Measurements from ENCODE around the gene MGAT4D. TPM values are rescaled to one million over a fixed set of nuclear protein-coding genes. Genes with fewer than 3 reads are reported as not detected.

Gene MGAT4D
- total RNA-seq, 1 donor from 2014 or later, result not detected

DNA sequence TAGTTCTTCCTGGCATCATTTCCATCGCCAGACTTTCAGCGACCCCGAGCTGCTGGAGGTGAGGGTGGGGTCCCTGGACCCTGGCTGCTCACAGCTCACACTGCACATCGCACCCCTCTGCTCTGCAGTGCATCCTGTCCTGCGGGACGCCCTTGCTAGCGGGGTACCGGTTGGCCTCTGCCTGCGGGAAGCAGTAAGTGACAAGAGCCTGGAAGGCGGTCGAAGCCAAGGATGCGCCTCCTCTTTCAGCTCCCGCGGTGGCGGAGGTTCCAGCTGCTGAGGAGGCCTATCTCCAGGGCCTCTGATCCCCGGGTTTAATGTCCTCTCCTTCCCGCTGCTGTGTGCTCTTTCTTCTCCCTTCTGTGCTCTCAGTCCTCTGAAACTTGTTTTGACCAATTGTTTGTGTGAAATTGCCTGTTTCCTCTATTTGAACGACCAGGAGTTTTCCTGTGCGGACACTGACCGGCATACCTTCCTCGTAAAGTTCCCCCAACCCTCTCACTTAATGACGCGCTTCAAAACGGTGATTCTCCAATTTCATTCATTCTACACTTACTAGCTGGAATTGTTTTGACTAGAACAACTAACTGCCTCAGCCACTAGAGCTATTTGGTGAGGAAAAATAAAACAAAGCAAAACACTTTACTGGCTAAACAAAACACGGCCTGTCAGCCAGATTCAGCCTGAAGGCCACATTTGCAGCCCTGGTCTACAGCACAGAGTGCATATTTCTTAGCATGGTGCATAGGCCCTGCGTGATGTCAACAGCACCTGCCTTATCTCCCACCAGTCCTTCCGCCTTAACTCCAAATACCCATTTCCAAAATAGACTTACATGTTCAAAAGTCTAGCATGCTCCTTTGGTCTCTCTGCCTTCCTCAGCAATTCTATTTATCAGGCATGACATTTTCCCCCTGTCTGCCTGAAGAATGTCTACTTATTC, 28.0 kb downstream of the MGAT4D start:
- Histone ChIP-seq H3K4me2 (ENCODE audit: low read length) (no peak overlapping the region), H3K27ac (ENCODE audit: low read depth, low read length) (no peak overlapping the region), H3K9me3 (ENCODE audit: insufficient read depth, low read depth, low read length) (no peaks in the 10 kb centered on the region), H3K79me2 (ENCODE audit: insufficient read depth, low read length) (no peaks in the 10 kb centered on the region), H3K4me1 (ENCODE audit: insufficient read depth, low read length) (no peaks in the 10 kb centered on the region), H3K27me3 (ENCODE audit: insufficient read depth, low read length) (peaks cover 6% of the 10 kb centered on the region), H3K36me3 (ENCODE audit: insufficient read depth, low read length) (no peaks in the 10 kb centered on the region), H4K20me1 (ENCODE audit: insufficient read depth, low read length) (no peaks in the 10 kb centered on the region), H3K9ac (ENCODE audit: low read length) (no peak overlapping the region), H2AFZ (ENCODE audit: low read depth, low read length) (no peak overlapping the region), H3K4me3 (ENCODE audit: insufficient read depth, low read depth, low read length) (no peak overlapping the region)
- H3K9me3 Mint-ChIP-seq (ENCODE audit: unreplicated experiment), result no peaks in the 10 kb centered on the region
- no peaks in the 10 kb centered on the region for H3K4me1 Mint-ChIP-seq (ENCODE audit: low read depth, unreplicated experiment)
- no peak overlapping the region for H3K4me3 Mint-ChIP-seq (ENCODE audit: unreplicated experiment)
- TF ChIP-seq, protein P1, sequence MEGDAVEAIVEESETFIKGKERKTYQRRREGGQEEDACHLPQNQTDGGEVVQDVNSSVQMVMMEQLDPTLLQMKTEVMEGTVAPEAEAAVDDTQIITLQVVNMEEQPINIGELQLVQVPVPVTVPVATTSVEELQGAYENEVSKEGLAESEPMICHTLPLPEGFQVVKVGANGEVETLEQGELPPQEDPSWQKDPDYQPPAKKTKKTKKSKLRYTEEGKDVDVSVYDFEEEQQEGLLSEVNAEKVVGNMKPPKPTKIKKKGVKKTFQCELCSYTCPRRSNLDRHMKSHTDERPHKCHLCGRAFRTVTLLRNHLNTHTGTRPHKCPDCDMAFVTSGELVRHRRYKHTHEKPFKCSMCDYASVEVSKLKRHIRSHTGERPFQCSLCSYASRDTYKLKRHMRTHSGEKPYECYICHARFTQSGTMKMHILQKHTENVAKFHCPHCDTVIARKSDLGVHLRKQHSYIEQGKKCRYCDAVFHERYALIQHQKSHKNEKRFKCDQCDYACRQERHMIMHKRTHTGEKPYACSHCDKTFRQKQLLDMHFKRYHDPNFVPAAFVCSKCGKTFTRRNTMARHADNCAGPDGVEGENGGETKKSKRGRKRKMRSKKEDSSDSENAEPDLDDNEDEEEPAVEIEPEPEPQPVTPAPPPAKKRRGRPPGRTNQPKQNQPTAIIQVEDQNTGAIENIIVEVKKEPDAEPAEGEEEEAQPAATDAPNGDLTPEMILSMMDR (IDR thresholded peaks at IDR 0.05; ENCODE audit: insufficient read depth, low read depth, low read length), result no peak
- TF ChIP-seq EZH2 (IDR thresholded peaks at IDR 0.05; ENCODE audit: insufficient read depth, low read length), result no peak
- no peak overlapping the region for H3K27ac Mint-ChIP-seq (ENCODE audit: unreplicated experiment)
- no peak for FAIRE-seq
- no peak for DNase-seq (ENCODE audit: low read depth)
- no peaks in the 10 kb centered on the region for H3K36me3 Mint-ChIP-seq (ENCODE audit: low read depth, unreplicated experiment)
- H3K27me3 Mint-ChIP-seq (ENCODE audit: low read depth, unreplicated experiment), result peaks cover 2% of the 10 kb centered on the region

DNA sequence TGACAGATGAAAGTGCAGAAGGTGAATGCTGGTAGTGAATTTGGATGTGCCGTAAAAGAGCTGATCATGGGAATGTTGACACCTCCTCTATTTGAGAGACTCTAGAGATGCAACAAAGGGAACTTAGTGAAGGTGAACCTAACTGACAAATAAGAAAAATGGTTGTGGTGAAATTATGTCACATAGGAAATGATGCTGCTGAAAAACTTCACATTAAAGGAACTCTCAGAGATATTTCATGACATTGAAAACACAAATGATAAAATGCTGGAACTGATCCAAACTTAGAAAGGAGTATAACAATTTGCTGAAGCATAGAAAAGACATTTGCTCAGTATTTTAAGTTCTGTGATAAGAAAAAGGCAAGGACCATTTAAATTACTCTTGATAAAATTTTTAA, 31.9 kb downstream of the MGAT4D start:
- no peak overlapping the region for H2AFZ ChIP-seq (ENCODE audit: low read depth, low read length)
- H3K9me3 Mint-ChIP-seq (ENCODE audit: unreplicated experiment), result no peaks in the 10 kb centered on the region
- no peaks in the 10 kb centered on the region for H3K4me1 Mint-ChIP-seq (ENCODE audit: low read depth, unreplicated experiment)
- no peak overlapping the region for H3K4me3 Mint-ChIP-seq (ENCODE audit: unreplicated experiment)
- no peaks in the 10 kb centered on the region for H4K20me1 ChIP-seq (ENCODE audit: insufficient read depth, low read length)
- TF ChIP-seq EZH2 (IDR thresholded peaks at IDR 0.05; ENCODE audit: insufficient read depth, low read length), result no peak
- TF ChIP-seq, protein P1 (IDR thresholded peaks at IDR 0.05; ENCODE audit: insufficient read depth, low read depth, low read length), result no peak
- DNase-seq (ENCODE audit: low read depth), result no peak
- no peak overlapping the region for H3K4me3 ChIP-seq (ENCODE audit: insufficient read depth, low read depth, low read length)
- H3K79me2 ChIP-seq (ENCODE audit: insufficient read depth, low read length), result no peaks in the 10 kb centered on the region
- H3K27ac Mint-ChIP-seq (ENCODE audit: unreplicated experiment), result no peak overlapping the region
- H3K27me3 Mint-ChIP-seq (ENCODE audit: low read depth, unreplicated experiment), result peaks cover 2% of the 10 kb centered on the region
- no peak overlapping the region for H3K27ac ChIP-seq (ENCODE audit: low read depth, low read length)
- no peaks in the 10 kb centered on the region for H3K36me3 Mint-ChIP-seq (ENCODE audit: low read depth, unreplicated experiment)
- H3K27me3 ChIP-seq (ENCODE audit: insufficient read depth, low read length), result peaks cover 6% of the 10 kb centered on the region
- no peaks in the 10 kb centered on the region for H3K4me1 ChIP-seq (ENCODE audit: insufficient read depth, low read length)
- H3K9me3 ChIP-seq (ENCODE audit: insufficient read depth, low read depth, low read length), result no peaks in the 10 kb centered on the region
- H3K36me3 ChIP-seq (ENCODE audit: insufficient read depth, low read length), result no peaks in the 10 kb centered on the region
- no peak for FAIRE-seq
- H3K9ac ChIP-seq (ENCODE audit: low read length), result no peak overlapping the region
- no peak overlapping the region for H3K4me2 ChIP-seq (ENCODE audit: low read length)

DNA sequence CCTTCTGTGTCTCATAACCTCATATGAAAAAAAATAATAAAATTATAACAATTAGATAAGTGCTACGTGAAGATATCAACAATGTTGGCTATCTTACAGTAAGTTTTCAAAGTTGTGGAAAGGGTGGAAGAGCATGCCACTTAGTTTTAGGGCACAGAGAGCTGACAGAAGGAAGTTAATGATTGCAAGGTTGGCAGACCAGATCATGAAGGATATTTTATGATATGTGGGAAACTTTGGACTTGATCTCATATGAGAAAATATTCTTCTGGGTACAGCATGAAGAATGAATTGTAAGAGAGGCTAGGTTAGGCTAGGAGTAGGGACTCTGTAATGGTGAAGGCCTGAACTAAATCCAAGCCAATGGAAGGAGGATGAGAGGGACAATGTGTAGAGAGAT, 34.5 kb downstream of the MGAT4D start:
- no peaks in the 10 kb centered on the region for H3K4me1 ChIP-seq (ENCODE audit: insufficient read depth, low read length)
- no peak overlapping the region for H3K4me3 ChIP-seq (ENCODE audit: insufficient read depth, low read depth, low read length)
- TF ChIP-seq, protein P1 (IDR thresholded peaks at IDR 0.05; ENCODE audit: insufficient read depth, low read depth, low read length), result no peak
- H3K4me1 Mint-ChIP-seq (ENCODE audit: low read depth, unreplicated experiment), result no peaks in the 10 kb centered on the region
- no peaks in the 10 kb centered on the region for H3K79me2 ChIP-seq (ENCODE audit: insufficient read depth, low read length)
- no peak overlapping the region for H3K27ac ChIP-seq (ENCODE audit: low read depth, low read length)
- H3K4me3 Mint-ChIP-seq (ENCODE audit: unreplicated experiment), result no peak overlapping the region
- peaks cover 2% of the 10 kb centered on the region for H3K27me3 ChIP-seq (ENCODE audit: insufficient read depth, low read length)
- H3K9ac ChIP-seq (ENCODE audit: low read length), result no peak overlapping the region
- H3K4me2 ChIP-seq (ENCODE audit: low read length), result no peak overlapping the region
- H3K9me3 Mint-ChIP-seq (ENCODE audit: unreplicated experiment), result no peaks in the 10 kb centered on the region
- H2AFZ ChIP-seq (ENCODE audit: low read depth, low read length), result no peak overlapping the region
- H3K36me3 ChIP-seq (ENCODE audit: insufficient read depth, low read length), result no peaks in the 10 kb centered on the region
- FAIRE-seq (no peak), DNase-seq (ENCODE audit: low read depth) (no peak)
- no peaks in the 10 kb centered on the region for H3K27me3 Mint-ChIP-seq (ENCODE audit: low read depth, unreplicated experiment)
- no peak overlapping the region for H3K27ac Mint-ChIP-seq (ENCODE audit: unreplicated experiment)
- H3K36me3 Mint-ChIP-seq (ENCODE audit: low read depth, unreplicated experiment), result no peaks in the 10 kb centered on the region
- no peaks in the 10 kb centered on the region for H4K20me1 ChIP-seq (ENCODE audit: insufficient read depth, low read length)
- H3K9me3 ChIP-seq (ENCODE audit: insufficient read depth, low read depth, low read length), result no peaks in the 10 kb centered on the region

All from astrocyte (in vitro differentiated cells and primary cell).